ENCODE data around the gene ERC1. TPM values are rescaled to one million over a fixed set of nuclear protein-coding genes. Genes with fewer than 3 reads are reported as not detected.

ERC1 gene
- total and polyA plus RNA-seq, 2 donors (not counting 1 experiment from before 2014, with no cell fraction given) = 19.7 to 34.5 TPM

- Histone ChIP-seq H3K4me3 (replicated peaks in 1 of 4; ENCODE audit: control extremely low read depth in 1 of 4, insufficient read depth in 1 of 4, low read depth in 3 of 4, low read length in 4 of 4) (no peak overlapping the region), H3K4me2 (ENCODE audit: extremely low read depth, insufficient read depth, low read length) (no peak overlapping the region), H3K4me1 (ENCODE audit: control insufficient read depth, extremely low read depth, insufficient read depth, low read length) (no peaks in the 10 kb centered on the region), H4K20me1 (ENCODE audit: control insufficient read depth, extremely low read depth, insufficient read depth, low read length) (no peaks in the 10 kb centered on the region), H3K79me2 (ENCODE audit: control insufficient read depth, insufficient read depth, low read length) (no peaks in the 10 kb centered on the region), H2AFZ (ENCODE audit: low read length) (no peak overlapping the region), H3K27ac (ENCODE audit: insufficient read depth, low read length) (no peak overlapping the region), H3K36me3 (ENCODE audit: control insufficient read depth, insufficient read depth, low read length) (no peaks in the 10 kb centered on the region), H3K9ac (ENCODE audit: insufficient read depth, low read length) (no peak overlapping the region), H3K9me3 (ENCODE audit: control insufficient read depth, insufficient read depth, low read depth, low read length) (no peaks in the 10 kb centered on the region), H3K27me3 (ENCODE audit: control insufficient read depth, insufficient read depth, low read length) (no peaks in the 10 kb centered on the region)
- TF ChIP-seq EZH2 (IDR thresholded peaks at IDR 0.05; ENCODE audit: low read length, missing control alignments) = no peak
- TF ChIP-seq, protein P1, sequence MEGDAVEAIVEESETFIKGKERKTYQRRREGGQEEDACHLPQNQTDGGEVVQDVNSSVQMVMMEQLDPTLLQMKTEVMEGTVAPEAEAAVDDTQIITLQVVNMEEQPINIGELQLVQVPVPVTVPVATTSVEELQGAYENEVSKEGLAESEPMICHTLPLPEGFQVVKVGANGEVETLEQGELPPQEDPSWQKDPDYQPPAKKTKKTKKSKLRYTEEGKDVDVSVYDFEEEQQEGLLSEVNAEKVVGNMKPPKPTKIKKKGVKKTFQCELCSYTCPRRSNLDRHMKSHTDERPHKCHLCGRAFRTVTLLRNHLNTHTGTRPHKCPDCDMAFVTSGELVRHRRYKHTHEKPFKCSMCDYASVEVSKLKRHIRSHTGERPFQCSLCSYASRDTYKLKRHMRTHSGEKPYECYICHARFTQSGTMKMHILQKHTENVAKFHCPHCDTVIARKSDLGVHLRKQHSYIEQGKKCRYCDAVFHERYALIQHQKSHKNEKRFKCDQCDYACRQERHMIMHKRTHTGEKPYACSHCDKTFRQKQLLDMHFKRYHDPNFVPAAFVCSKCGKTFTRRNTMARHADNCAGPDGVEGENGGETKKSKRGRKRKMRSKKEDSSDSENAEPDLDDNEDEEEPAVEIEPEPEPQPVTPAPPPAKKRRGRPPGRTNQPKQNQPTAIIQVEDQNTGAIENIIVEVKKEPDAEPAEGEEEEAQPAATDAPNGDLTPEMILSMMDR (conservative IDR thresholded peaks at IDR 0.05 in 1 of 2, IDR thresholded peaks at IDR 0.05 in 1 of 2; ENCODE audit: low read depth in 1 of 2, low read length in 2 of 2) = no peak
- DNase-seq (ENCODE audit: low read depth in 2 of 2) = no peak
Measured at GRCh38 chr12:1130571-1130970, 139.5 kb downstream of the ERC1 start.

DNA sequence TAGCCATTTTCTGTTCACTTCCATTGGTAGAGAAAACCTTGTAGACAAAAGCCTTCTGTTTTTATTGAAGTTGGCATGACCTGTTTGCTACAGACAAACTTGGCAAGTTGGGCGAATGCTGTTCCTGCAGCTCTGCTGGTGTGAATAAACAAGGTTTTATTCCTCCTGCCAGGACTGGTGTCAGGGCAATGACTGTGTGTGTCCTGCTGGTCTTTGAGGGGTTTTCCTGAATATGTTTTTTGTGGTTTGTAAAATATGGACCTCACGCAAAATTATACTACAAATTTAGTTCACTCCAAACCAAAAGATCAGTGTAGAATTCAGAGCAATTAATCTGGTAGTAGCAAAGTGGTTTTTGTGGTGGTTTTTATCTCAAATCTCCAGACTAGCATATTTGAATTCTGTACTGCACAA, 140.8 kb downstream of the ERC1 start:
- no peaks in the 10 kb centered on the region for H3K79me2 ChIP-seq (ENCODE audit: control insufficient read depth, insufficient read depth, low read length)
- H3K4me2 ChIP-seq (ENCODE audit: extremely low read depth, insufficient read depth, low read length) = no peak overlapping the region
- no peak overlapping the region for H3K4me3 ChIP-seq (replicated peaks in 1 of 4; ENCODE audit: control extremely low read depth in 1 of 4, insufficient read depth in 1 of 4, low read depth in 3 of 4, low read length in 4 of 4)
- H3K27ac ChIP-seq (ENCODE audit: insufficient read depth, low read length) = no peak overlapping the region
- no peaks in the 10 kb centered on the region for H3K9me3 ChIP-seq (ENCODE audit: control insufficient read depth, insufficient read depth, low read depth, low read length)
- no peaks in the 10 kb centered on the region for H3K27me3 ChIP-seq (ENCODE audit: control insufficient read depth, insufficient read depth, low read length)
- no peak overlapping the region for H2AFZ ChIP-seq (ENCODE audit: low read length)
- no peaks in the 10 kb centered on the region for H3K4me1 ChIP-seq (ENCODE audit: control insufficient read depth, extremely low read depth, insufficient read depth, low read length)
- DNase-seq (ENCODE audit: low read depth in 2 of 2) = peak in 1 of 2 donors; percentile 71
- H4K20me1 ChIP-seq (ENCODE audit: control insufficient read depth, extremely low read depth, insufficient read depth, low read length) = no peaks in the 10 kb centered on the region
- H3K36me3 ChIP-seq (ENCODE audit: control insufficient read depth, insufficient read depth, low read length) = no peaks in the 10 kb centered on the region
- TF ChIP-seq, protein P1 (conservative IDR thresholded peaks at IDR 0.05 in 1 of 2, IDR thresholded peaks at IDR 0.05 in 1 of 2; ENCODE audit: low read depth in 1 of 2, low read length in 2 of 2) = no peak
- no peak for TF ChIP-seq EZH2 (IDR thresholded peaks at IDR 0.05; ENCODE audit: low read length, missing control alignments)
- H3K9ac ChIP-seq (ENCODE audit: insufficient read depth, low read length) = no peak overlapping the region

- H3K4me1 ChIP-seq (ENCODE audit: control insufficient read depth, extremely low read depth, insufficient read depth, low read length) = no peaks in the 10 kb centered on the region
- no peaks in the 10 kb centered on the region for H3K27me3 ChIP-seq (ENCODE audit: control insufficient read depth, insufficient read depth, low read length)
- no peak overlapping the region for H3K9ac ChIP-seq (ENCODE audit: insufficient read depth, low read length)
- H3K4me3 ChIP-seq (replicated peaks in 1 of 4; ENCODE audit: control extremely low read depth in 1 of 4, insufficient read depth in 1 of 4, low read depth in 3 of 4, low read length in 4 of 4) = no peak overlapping the region
- no peak overlapping the region for H2AFZ ChIP-seq (ENCODE audit: low read length)
- DNase-seq (ENCODE audit: low read depth in 2 of 2) = no peak
- H3K4me2 ChIP-seq (ENCODE audit: extremely low read depth, insufficient read depth, low read length) = no peak overlapping the region
- H3K27ac ChIP-seq (ENCODE audit: insufficient read depth, low read length) = no peak overlapping the region
- TF ChIP-seq, protein P1 (conservative IDR thresholded peaks at IDR 0.05 in 1 of 2, IDR thresholded peaks at IDR 0.05 in 1 of 2; ENCODE audit: low read depth in 1 of 2, low read length in 2 of 2) = no peak
- no peak for TF ChIP-seq EZH2 (IDR thresholded peaks at IDR 0.05; ENCODE audit: low read length, missing control alignments)
- no peaks in the 10 kb centered on the region for H3K36me3 ChIP-seq (ENCODE audit: control insufficient read depth, insufficient read depth, low read length)
- no peaks in the 10 kb centered on the region for H3K9me3 ChIP-seq (ENCODE audit: control insufficient read depth, insufficient read depth, low read depth, low read length)
- no peaks in the 10 kb centered on the region for H3K79me2 ChIP-seq (ENCODE audit: control insufficient read depth, insufficient read depth, low read length)
- no peaks in the 10 kb centered on the region for H4K20me1 ChIP-seq (ENCODE audit: control insufficient read depth, extremely low read depth, insufficient read depth, low read length)
Measured at GRCh38 chr12:1132311-1132710, 141.3 kb downstream of the ERC1 start.
